Activated CD4-positive, alpha-beta T cell treated with anti-CD3 and anti-CD28 coated beads for 1 hour (primary cell): Measurements from ENCODE around the gene ERFL.
"Not testable (repeated sequence)": the region's sequence is repeated elsewhere in the genome, so short reads cannot be mapped to it uniquely, and the experiment has no call there.

Source experiments
- DNase-seq: peaks from one replicate; pipeline ENCODE4 v3.0.0-alpha.2; 2020

ERFL gene

DNA sequence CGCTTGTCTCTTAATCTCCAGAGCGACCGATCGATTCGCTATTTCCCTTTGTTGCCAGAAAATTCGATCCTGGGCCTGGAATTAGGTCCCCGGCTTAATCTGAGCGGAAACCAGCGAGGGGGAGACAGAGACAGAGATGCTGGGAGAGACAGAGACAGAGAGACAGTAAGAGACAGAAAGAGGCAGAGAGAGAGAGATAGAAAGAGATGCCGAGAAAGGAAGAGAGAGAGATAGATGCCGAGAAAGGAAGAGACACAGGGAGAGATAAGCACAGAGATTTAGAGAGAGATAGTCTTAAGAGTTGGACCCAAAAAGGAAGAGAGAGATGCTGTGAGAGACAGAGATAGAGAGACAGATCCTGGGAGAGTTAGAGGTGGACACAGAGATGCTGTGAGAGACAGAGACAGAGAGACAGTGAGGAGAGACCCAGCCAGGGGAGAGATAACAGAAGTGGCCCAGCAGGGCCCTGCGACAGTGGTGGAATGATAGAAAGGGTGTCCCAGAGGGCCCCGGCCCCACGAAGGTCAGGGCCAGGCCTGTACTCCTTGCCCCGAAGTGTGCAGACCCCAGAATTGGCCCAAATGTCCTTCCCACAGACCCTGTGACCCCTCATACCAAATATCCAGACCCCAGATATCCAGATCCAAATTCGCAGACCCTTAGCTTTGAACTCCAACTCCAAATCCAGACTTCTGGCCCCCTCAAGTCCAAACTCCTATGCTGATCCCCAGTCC, 1.3 kb downstream of the ERFL start:
- DNase-seq = no peak

DNA sequence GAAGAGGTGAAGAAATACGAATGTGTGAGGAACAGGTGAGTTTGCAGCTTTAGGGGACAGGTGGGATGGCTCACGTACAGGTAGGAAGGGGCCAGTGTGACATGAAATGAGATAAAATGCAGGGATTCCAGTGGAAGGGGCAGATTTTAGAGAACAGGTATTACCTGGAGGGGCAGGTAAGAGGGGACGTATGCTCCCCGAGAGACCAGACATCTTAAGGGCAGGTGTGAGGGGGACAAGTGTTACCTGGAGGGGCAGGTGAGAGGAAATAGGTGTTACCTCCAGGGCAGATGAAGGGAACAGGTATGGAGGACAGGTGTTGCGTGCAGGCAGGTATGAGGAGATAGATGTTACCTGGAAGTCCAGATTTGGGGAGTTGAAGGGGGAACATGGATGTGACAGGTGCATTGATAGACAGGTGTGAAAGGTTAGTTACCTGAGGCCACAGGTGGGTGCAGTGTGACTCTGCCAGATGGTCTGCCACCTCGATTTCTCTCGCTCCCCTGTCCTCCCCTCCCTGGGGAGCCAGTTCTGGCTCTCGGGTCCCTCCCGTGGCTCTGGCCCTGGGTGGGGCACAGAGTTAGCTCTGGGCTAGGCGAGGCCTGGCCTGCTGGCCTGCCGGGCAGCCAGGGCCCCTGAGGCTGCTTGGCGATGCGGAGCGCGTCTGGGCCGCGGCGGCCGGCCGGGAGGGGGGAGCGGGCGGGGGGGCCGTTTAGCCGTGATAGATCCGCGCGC, 2.1 kb downstream of the ERFL start:
- DNase-seq = no peak

GRCh38 chr19:41925208-41926003, 2.8 kb downstream of the ERFL start:
- DNase-seq = no peak

- no peak for DNase-seq
These were observed 3.8 kb downstream of the ERFL start for GRCh38 chr19:41924151-41925145.

GRCh38 chr19:41923045-41923788, 5.0 kb downstream of the ERFL start:
- DNase-seq = no peak

- DNase-seq = no peak
These were observed 5.7 kb downstream of the ERFL start for GRCh38 chr19:41922585-41922984.

DNA sequence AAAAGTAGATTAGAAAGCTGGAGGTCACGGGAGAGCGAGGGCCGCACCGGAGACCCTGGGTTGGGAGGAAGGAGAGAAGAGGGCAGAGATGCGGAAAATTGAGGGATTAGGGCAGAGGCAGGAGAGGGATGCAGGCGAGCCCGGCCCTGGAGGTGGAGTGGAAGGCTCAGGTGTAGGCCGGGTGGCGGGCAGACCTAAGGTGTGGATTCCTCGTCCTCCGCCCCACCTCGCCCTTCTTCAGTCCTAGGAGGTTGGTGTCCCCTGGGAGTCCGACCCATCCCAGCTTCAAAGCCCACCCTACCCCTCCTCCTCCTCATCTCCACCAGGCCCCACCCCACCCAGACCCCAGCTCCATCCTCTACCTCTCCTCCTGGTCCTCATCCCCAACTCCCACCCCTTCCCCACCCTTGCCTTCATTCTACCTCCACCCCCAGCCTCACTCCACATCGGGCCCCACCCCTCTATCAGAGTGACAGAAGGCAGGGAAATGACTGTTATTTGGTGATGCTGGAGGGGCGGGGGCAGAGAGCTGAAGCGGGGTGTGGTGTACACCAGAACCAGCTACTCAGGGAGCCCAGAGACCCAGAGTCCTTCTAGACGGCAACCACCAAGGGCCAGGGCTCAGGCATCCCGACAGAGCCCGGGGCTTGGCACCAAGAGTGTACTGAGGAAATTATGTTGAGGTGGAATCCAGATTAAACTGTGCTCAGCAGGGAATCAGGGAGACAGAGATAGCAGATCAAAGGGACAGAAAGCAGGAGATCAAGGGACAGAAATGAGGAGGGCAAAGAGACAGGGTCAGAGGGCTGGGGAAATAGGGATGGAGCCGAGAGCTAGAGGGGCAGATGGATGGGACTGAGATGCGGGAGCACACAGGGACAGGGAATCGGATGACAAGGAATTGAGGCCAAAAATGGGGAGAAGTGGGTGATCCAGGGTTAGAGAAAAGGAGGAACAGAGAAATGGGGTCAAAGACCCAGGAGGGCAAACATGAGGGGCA, 6.4 kb downstream of the ERFL start:
- no peak for DNase-seq

DNA sequence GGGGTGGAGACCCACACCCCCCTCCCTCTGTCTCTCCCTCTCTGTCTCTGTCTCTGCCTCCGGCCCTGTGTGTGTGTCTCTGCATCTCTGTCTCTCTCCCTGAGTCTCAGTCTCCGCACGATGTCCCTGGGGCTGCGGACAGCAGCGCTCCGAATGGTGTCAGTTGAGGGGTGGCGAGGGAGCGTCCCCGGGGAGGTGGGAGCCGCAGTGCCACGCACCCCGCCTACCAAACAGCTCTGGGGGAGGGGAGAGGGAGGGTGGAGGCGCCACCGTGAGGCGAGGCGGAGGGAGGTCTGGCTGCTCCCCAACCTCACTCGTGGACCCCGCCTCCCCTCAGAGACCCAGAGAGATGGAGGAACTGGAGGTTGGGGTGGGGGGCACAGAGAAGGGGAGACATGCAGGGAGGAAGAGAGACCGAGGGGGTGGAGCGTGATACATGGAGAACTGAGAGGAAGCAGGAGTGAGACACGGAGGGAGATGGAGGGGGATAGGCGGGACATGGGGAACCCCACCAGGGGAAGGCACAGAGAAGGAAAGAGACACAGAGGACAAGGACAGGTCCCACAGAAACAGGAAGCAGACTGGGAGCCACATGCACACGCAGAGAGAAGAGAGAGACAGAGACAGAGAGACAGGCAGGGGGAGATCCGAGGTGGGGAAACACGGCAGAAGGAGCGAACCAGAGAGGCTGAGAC, 7.2 kb downstream of the ERFL start:
- no peak for DNase-seq

GRCh38 chr19:41919948-41920712, 8.1 kb downstream of the ERFL start:
- DNase-seq = no peak

DNA sequence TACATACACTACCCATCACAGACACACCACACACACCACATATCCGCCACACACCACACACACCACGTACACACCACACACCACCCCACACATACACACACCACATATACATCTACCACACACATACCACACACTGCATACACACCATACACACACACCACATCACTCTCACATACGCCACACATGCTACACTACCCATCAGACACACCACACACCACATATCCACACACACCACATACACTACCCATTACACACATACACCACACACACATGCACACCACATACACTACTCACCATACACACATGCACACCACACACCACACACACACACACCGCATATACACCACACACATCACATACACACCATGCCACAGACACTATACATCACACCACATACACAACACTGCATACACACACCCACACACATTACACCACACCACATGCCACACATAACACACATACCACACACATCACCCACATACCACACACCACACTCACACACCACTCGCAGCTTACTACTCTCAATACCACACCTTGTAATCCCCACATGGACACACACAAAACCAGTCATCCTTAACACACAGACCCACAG, 9.5 kb downstream of the ERFL start:
- DNase-seq = no peak

- no peak for DNase-seq
These were observed 10.2 kb downstream of the ERFL start for GRCh38 chr19:41918095-41918494.

- DNase-seq = no peak
These were observed 10.6 kb downstream of the ERFL start for GRCh38 chr19:41917676-41918075.

GRCh38 chr19:41915776-41916414, 12.4 kb downstream of the ERFL start:
- no peak for DNase-seq

DNA sequence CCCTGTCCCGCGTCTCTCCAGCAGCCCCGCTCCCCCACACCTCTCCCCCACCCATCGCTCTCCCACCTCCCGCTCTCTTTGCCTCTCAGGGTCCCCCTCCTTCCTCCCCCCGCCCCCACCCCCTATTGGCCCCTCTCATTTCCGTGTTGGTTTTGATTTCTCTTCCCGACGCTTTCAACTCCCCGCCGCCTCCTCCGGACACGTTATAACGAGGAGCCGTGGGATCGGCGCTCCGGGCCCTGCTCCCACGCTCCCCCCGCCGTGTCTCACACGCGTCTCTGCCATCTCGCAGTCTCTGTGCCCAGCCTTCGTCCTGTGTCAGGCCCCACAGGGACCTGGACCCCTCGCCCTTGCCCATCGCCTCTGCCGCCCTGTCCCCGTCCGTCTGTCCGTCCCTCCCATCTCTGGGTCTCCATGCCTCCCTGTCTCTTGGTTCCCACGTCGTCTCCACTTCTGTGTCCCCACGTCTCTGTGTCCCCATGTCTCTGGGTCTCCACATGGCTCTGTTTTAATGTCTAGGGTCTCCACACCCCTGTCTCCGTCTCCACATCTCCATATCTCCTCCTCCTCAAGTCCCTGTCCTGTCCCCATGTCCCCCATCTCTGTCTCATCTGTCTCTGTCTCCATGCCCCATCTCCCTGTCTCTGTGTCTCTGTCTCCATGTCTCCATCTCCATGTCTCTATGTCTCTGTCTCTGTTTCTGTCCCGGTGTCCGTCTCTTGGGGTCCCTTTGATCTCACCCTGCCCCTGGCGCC, 13.1 kb downstream of the ERFL start:
- no peak for DNase-seq

DNA sequence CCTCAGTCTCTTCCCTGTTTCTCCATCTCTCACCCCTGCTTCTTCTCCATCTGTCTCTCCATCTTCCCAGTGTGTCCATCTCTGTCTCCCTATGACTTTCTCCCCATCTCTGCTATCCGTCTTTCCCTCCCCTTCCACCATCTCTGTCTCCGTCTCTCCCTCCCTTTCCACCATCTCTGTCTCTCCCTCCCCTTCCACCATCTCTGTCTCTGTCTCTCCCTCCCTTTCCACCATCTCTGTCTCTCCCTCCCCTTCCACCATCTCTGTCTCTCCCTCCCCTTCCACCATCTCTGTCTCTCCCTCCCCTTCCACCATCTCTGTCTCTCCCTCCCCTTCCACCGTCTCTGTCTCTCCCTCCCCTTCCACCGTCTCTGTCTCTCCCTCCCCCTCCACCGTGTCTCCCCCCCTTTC, 13.8 kb downstream of the ERFL start:
- not testable (repeated sequence) for DNase-seq

DNA sequence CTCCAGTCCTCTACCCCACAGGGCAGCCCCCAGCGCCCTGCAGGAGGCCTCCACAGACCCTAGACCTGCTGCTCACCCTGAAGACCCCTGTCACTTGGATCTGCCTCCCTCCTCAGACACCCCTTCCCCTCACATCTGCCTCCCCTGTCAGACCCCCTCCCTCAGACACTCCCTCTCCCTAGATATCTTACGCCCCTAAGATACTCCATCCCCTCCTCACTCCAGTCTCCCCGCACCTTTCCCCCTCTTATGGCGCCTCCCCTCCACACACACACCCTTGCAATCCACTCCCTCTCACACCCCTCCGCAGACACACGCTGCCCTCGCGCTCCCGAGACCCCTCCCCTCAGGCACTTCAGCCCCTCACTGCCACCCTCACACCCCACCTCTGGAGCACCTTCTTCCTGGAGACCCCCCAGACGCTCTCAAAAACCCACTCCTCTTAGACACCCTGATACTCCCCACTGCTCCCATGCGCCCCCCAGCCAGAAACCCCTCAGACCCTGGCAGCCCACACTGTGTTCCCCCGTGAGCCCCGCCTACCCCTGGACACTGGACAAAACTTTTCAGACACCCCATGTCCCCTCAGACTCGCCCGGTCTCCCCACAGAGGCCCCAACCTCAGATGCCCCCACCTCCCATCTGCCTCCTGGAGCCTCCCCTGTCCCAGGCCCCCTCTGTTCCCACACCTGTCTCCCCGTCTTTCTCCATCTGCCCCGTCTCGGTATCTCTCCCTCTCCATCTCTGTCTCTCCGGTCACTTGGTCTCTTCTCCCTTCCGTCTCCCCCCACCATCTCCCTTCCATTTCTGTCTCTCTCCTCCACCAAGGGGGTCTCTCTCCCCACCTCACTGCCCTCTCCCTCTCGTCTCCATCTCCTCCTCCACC, 14.5 kb downstream of the ERFL start:
- DNase-seq = no peak
